Astrocyte (in vitro differentiated cells and primary cell): Measurements from ENCODE around the gene SNAPIN.

Source experiments
- CTCF ChIP-seq: IDR thresholded peaks from 2 replicates; pipeline ENCODE4 v1.5.1; 2011; ENCODE audit warnings: low read depth, mild to moderate bottlenecking, inconsistent platforms, low read length, moderate library complexity; ENCODE audit not compliant: insufficient read depth
- EZH2 ChIP-seq: IDR thresholded peaks from 2 replicates; pipeline ENCODE4 v1.6.1; 2012; ENCODE audit warnings: mild to moderate bottlenecking, low read length, inconsistent platforms; ENCODE audit not compliant: insufficient read depth

GRCh38 chr1:153640861-153641260, 17.6 kb upstream of the SNAPIN start:
- TF ChIP-seq CTCF (no peak), EZH2 (no peak)
